GM19438 (cell line): ENCODE data around the gene TFEC.
"Not testable (repeated sequence)": the region's sequence is repeated elsewhere in the genome, so short reads cannot be mapped to it uniquely, and the experiment has no call there.

Source experiments
- ATAC-seq: cut with Tn5 transposase; IDR thresholded peaks from one replicate; pipeline ENCODE4 v1.9.1; 2021; ENCODE audit warnings: low read depth; ENCODE audit not compliant: unreplicated experiment

Gene TFEC

GRCh38 chr7:116030651-116031276 lies at the start of gene TFEC:
Gene TFEC, minus strand, starts transcription at chr7:116030763. Its CDS starts 46,322 bp downstream, at chr7:115984441.
- no peak for ATAC-seq

GRCh38 chr7:116075351-116076145 lies 45.0 kb upstream of the TFEC start:
- ATAC-seq, result no peak

GRCh38 chr7:116071629-116072028 lies 41.1 kb upstream of the TFEC start:
- ATAC-seq, result no peak

- no peak for ATAC-seq
Observed at GRCh38 chr7:116064179-116064578, 33.6 kb upstream of the TFEC start.

- ATAC-seq, result no peak
Observed at GRCh38 chr7:116062666-116063065, 32.1 kb upstream of the TFEC start.

GRCh38 chr7:116052006-116052405 lies 21.4 kb upstream of the TFEC start:
- no peak for ATAC-seq

- ATAC-seq, result not testable (repeated sequence)
Observed at GRCh38 chr7:116047261-116047660, 16.7 kb upstream of the TFEC start.

- no peak for ATAC-seq
Observed at GRCh38 chr7:116045532-116045931, 15.0 kb upstream of the TFEC start.

- peak; percentile 99 for ATAC-seq
Observed at GRCh38 chr7:116041615-116042014, 11.1 kb upstream of the TFEC start.

- ATAC-seq, result no peak
Observed at GRCh38 chr7:116037401-116037800, 6.8 kb upstream of the TFEC start.

- ATAC-seq, result no peak
Observed at GRCh38 chr7:116034411-116034810, 3.8 kb upstream of the TFEC start.

GRCh38 chr7:116032886-116033285 lies 2.3 kb upstream of the TFEC start:
- no peak for ATAC-seq

- peak; percentile 55 for ATAC-seq
Observed at GRCh38 chr7:116028787-116029186, 1.8 kb downstream of the TFEC start.

GRCh38 chr7:116027786-116028185 lies 2.8 kb downstream of the TFEC start:
- ATAC-seq, result no peak

GRCh38 chr7:116024826-116025809 lies 5.4 kb downstream of the TFEC start:
- ATAC-seq, result no peak

GRCh38 chr7:116021237-116021636 lies 9.3 kb downstream of the TFEC start:
- ATAC-seq, result no peak

GRCh38 chr7:116018731-116019130 lies 11.8 kb downstream of the TFEC start:
- ATAC-seq, result peak; percentile 43

- ATAC-seq, result no peak
Observed at GRCh38 chr7:116013675-116014074, 16.9 kb downstream of the TFEC start.

GRCh38 chr7:116011584-116011983 lies 19.0 kb downstream of the TFEC start:
- no peak for ATAC-seq

- not testable (repeated sequence) for ATAC-seq
Observed at GRCh38 chr7:116004762-116005161, 25.8 kb downstream of the TFEC start.

- ATAC-seq, result no peak
Observed at GRCh38 chr7:115997221-115997620, 33.3 kb downstream of the TFEC start.
